Measurements from ENCODE around the gene FLT3.
A peak's percentile ranks its signal among the peaks of the same experiment; 100 is the strongest.

The FLT3 gene

GRCh38 chr13:27956576-27957300, 143.6 kb downstream of the FLT3 start:
- DNase-seq: no peak

- DNase-seq: no peak
These were observed 145.3 kb downstream of the FLT3 start for GRCh38 chr13:27955014-27955591.

GRCh38 chr13:27954406-27954851, 145.9 kb downstream of the FLT3 start:
- peak; percentile 38 for DNase-seq

- DNase-seq: peak; percentile 78
These were observed 146.5 kb downstream of the FLT3 start for GRCh38 chr13:27953676-27954405.

Data from NCI-H345 (cell line).